ENCODE results near the gene CYP39A1.
"Not testable (repeated sequence)": the region's sequence is repeated elsewhere in the genome, so short reads cannot be mapped to it uniquely, and the experiment has no call there.

Gene CYP39A1

GRCh38 chr6:46648108-46648507, 4.5 kb downstream of the CYP39A1 start:
- H3K9ac ChIP-seq (ENCODE audit: low read depth, low read length); H3K36me3 ChIP-seq (ENCODE audit: control insufficient read depth, insufficient read depth, low read length); H3K4me1 ChIP-seq (ENCODE audit: control insufficient read depth, insufficient read depth, low read length); H3K27ac ChIP-seq (ENCODE audit: low read depth, low read length); H3K9me3 ChIP-seq (ENCODE audit: control insufficient read depth, insufficient read depth, low read length); H3K4me3 ChIP-seq (ENCODE audit: low read depth, low read length); H3K27me3 ChIP-seq (ENCODE audit: control insufficient read depth, insufficient read depth, low read length): not testable (repeated sequence)

DNA sequence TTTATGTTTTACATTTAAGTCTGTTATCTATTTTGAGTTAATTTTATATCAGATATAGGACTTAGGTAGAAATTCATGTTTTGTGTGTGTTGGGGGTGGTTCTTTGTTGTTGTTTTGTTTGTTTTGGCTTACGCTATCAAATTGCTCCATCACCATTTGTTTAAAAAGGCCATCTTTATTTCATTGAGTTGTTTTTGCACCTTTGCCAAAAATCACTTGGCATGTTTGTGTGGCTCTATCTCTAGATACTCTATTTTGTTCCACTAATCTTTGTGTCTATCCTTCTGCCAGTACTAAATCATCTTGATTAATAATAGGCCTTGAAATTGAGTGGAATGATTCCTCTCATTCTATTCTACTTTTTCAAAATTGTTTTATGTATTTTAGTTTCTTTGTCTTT, 7.4 kb downstream of the CYP39A1 start:
- peaks cover 3% of the 10 kb centered on the region; the same call in 1 of the 2 replicates for H3K4me1 ChIP-seq (ENCODE audit: control insufficient read depth, insufficient read depth, low read length)
- no peak overlapping the region for H3K27ac ChIP-seq (ENCODE audit: low read depth, low read length)

GRCh38 chr6:46642928-46643751, 9.5 kb downstream of the CYP39A1 start:
- no peak overlapping the region for H3K9ac ChIP-seq (ENCODE audit: low read depth, low read length)
- H3K36me3 ChIP-seq (ENCODE audit: control insufficient read depth, insufficient read depth, low read length): no peaks in the 10 kb centered on the region
- H3K27ac ChIP-seq (ENCODE audit: low read depth, low read length): no peak overlapping the region

More for the DNA sequence above, 7.4 kb downstream of the CYP39A1 start:
- Histone ChIP-seq H3K9ac (ENCODE audit: low read depth, low read length) (no peak overlapping the region), H3K27me3 (ENCODE audit: control insufficient read depth, insufficient read depth, low read length) (no peaks in the 10 kb centered on the region), H3K9me3 (ENCODE audit: control insufficient read depth, insufficient read depth, low read length) (no peaks in the 10 kb centered on the region), H3K36me3 (ENCODE audit: control insufficient read depth, insufficient read depth, low read length) (no peaks in the 10 kb centered on the region), H3K4me3 (ENCODE audit: low read depth, low read length) (no peak overlapping the region)

GRCh38 chr6:46638650-46639049, 14.0 kb downstream of the CYP39A1 start:
- Histone ChIP-seq H3K27me3 (ENCODE audit: control insufficient read depth, insufficient read depth, low read length) (no peaks in the 10 kb centered on the region), H3K4me1 (ENCODE audit: control insufficient read depth, insufficient read depth, low read length) (peaks cover 8% of the 10 kb centered on the region; the same call in 1 of the 2 replicates), H3K9ac (ENCODE audit: low read depth, low read length) (no peak overlapping the region), H3K36me3 (ENCODE audit: control insufficient read depth, insufficient read depth, low read length) (no peaks in the 10 kb centered on the region), H3K9me3 (ENCODE audit: control insufficient read depth, insufficient read depth, low read length) (no peaks in the 10 kb centered on the region), H3K4me3 (ENCODE audit: low read depth, low read length) (no peak overlapping the region), H3K27ac (ENCODE audit: low read depth, low read length) (no peak overlapping the region)

More at GRCh38 chr6:46642928-46643751, 9.5 kb downstream of the CYP39A1 start:
- peaks cover 8% of the 10 kb centered on the region; the same call in 1 of the 2 replicates for H3K4me1 ChIP-seq (ENCODE audit: control insufficient read depth, insufficient read depth, low read length)
- no peaks in the 10 kb centered on the region for H3K9me3 ChIP-seq (ENCODE audit: control insufficient read depth, insufficient read depth, low read length)
- no peaks in the 10 kb centered on the region for H3K27me3 ChIP-seq (ENCODE audit: control insufficient read depth, insufficient read depth, low read length)
- H3K4me3 ChIP-seq (ENCODE audit: low read depth, low read length): no peak overlapping the region

GRCh38 chr6:46637933-46638332, 14.7 kb downstream of the CYP39A1 start:
- Histone ChIP-seq H3K36me3 (ENCODE audit: control insufficient read depth, insufficient read depth, low read length) (no peaks in the 10 kb centered on the region), H3K9ac (ENCODE audit: low read depth, low read length) (no peak overlapping the region), H3K27ac (ENCODE audit: low read depth, low read length) (no peak overlapping the region), H3K4me3 (ENCODE audit: low read depth, low read length) (no peak overlapping the region), H3K9me3 (ENCODE audit: control insufficient read depth, insufficient read depth, low read length) (no peaks in the 10 kb centered on the region), H3K4me1 (ENCODE audit: control insufficient read depth, insufficient read depth, low read length) (peaks cover 8% of the 10 kb centered on the region; the same call in 1 of the 2 replicates), H3K27me3 (ENCODE audit: control insufficient read depth, insufficient read depth, low read length) (no peaks in the 10 kb centered on the region)

GRCh38 chr6:46637145-46637544, 15.5 kb downstream of the CYP39A1 start:
- Histone ChIP-seq H3K9ac (ENCODE audit: low read depth, low read length) (no peak overlapping the region), H3K9me3 (ENCODE audit: control insufficient read depth, insufficient read depth, low read length) (no peaks in the 10 kb centered on the region), H3K4me3 (ENCODE audit: low read depth, low read length) (no peak overlapping the region), H3K4me1 (ENCODE audit: control insufficient read depth, insufficient read depth, low read length) (peaks cover 8% of the 10 kb centered on the region; the same call in 1 of the 2 replicates), H3K27me3 (ENCODE audit: control insufficient read depth, insufficient read depth, low read length) (no peaks in the 10 kb centered on the region), H3K27ac (ENCODE audit: low read depth, low read length) (no peak overlapping the region), H3K36me3 (ENCODE audit: control insufficient read depth, insufficient read depth, low read length) (no peaks in the 10 kb centered on the region)

DNA sequence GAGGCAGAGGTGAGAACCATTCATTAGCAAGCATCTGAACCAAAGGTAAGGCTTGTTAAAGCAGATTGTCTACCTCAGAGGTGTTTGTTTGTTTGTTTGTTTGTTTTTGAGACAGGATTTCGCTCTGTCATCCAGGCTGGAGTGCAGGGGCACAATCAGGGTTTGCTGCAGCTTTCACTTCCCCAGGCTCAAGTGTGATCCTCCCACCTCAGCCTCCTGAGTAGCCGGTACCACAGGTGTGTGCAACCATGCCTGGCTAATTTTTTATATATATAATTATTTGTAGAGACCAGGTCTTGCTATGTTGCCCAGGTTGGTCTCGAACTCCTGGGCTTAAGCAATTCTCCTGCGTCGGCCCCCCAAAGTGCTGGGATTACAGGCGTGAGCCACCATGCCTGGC, 17.2 kb downstream of the CYP39A1 start:
- Histone ChIP-seq H3K4me1 (ENCODE audit: control insufficient read depth, insufficient read depth, low read length) (peaks cover 5% of the 10 kb centered on the region; the same call in 1 of the 2 replicates), H3K4me3 (ENCODE audit: low read depth, low read length) (no peak overlapping the region), H3K36me3 (ENCODE audit: control insufficient read depth, insufficient read depth, low read length) (no peaks in the 10 kb centered on the region), H3K27me3 (ENCODE audit: control insufficient read depth, insufficient read depth, low read length) (no peaks in the 10 kb centered on the region), H3K27ac (ENCODE audit: low read depth, low read length) (no peak overlapping the region), H3K9me3 (ENCODE audit: control insufficient read depth, insufficient read depth, low read length) (no peaks in the 10 kb centered on the region), H3K9ac (ENCODE audit: low read depth, low read length) (no peak overlapping the region)

DNA sequence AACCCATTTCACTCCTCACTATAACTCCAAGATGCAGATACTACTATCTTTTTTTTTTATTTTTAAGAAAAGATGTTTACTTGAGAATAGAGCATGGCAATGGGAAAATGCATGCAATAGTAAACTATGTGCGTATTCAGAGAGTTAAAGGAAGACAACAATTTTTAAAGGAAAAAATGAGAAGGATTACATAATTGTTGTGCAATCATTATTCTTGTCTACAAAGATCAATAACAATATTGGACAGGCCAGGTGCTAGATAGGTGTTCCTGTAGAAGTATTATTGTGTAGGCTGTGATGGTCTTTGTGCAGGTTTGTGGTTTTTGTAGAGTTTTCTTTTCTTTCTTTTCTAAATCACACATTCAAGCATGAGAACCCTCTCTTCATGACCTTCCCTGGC, 20.6 kb downstream of the CYP39A1 start:
- Histone ChIP-seq H3K4me3 (ENCODE audit: low read depth, low read length) (no peak overlapping the region), H3K4me1 (ENCODE audit: control insufficient read depth, insufficient read depth, low read length) (no peaks in the 10 kb centered on the region), H3K9ac (ENCODE audit: low read depth, low read length) (no peak overlapping the region), H3K27ac (ENCODE audit: low read depth, low read length) (no peak overlapping the region), H3K36me3 (ENCODE audit: control insufficient read depth, insufficient read depth, low read length) (no peaks in the 10 kb centered on the region), H3K27me3 (ENCODE audit: control insufficient read depth, insufficient read depth, low read length) (no peaks in the 10 kb centered on the region), H3K9me3 (ENCODE audit: control insufficient read depth, insufficient read depth, low read length) (no peaks in the 10 kb centered on the region)

DNA sequence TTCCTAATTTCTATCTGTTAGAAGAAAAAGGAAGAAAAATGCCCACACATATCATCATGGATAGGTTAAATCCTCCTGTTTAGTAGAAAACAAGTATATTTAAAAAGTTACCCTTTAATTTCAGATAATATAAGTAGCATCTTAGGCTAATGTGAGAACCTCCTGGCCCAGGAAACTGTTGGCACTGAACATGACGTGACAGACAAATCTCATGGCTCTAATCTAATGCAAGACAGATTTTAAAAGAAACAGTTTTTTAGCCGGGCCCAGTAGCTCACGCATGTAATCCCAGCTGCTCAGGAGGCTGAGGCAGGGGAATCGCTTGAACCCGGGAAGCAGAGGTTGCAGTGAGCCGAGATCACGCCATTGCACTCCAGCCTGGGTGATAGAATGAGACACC, 22.9 kb downstream of the CYP39A1 start:
- H3K4me1 ChIP-seq (ENCODE audit: control insufficient read depth, insufficient read depth, low read length): no peaks in the 10 kb centered on the region
- no peak overlapping the region for H3K9ac ChIP-seq (ENCODE audit: low read depth, low read length)
- H3K4me3 ChIP-seq (ENCODE audit: low read depth, low read length): no peak overlapping the region
- no peak overlapping the region for H3K27ac ChIP-seq (ENCODE audit: low read depth, low read length)
- no peaks in the 10 kb centered on the region for H3K27me3 ChIP-seq (ENCODE audit: control insufficient read depth, insufficient read depth, low read length)
- no peaks in the 10 kb centered on the region for H3K36me3 ChIP-seq (ENCODE audit: control insufficient read depth, insufficient read depth, low read length)
- H3K9me3 ChIP-seq (ENCODE audit: control insufficient read depth, insufficient read depth, low read length): no peaks in the 10 kb centered on the region

DNA sequence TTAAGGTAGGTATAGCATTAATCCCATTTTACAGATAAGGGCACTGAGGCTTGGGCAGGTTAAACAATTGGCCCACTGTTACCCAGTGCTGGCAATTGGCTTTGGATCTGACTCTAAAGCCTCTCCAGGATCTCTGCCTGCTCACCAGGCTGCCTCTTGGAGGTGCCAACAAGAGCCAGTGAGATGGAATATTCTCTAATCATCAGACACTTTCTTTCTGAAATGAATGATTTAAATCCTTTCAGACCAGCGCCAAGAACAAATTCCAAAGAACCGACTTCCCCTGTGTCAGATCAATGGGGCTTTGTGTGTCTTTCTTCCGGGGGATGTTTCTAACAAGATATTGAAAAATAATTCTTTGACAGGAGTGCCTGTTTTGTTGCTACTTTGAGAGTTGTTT, 23.6 kb downstream of the CYP39A1 start:
- no peak overlapping the region for H3K9ac ChIP-seq (ENCODE audit: low read depth, low read length)
- no peaks in the 10 kb centered on the region for H3K36me3 ChIP-seq (ENCODE audit: control insufficient read depth, insufficient read depth, low read length)
- H3K27me3 ChIP-seq (ENCODE audit: control insufficient read depth, insufficient read depth, low read length): no peaks in the 10 kb centered on the region
- no peak overlapping the region for H3K4me3 ChIP-seq (ENCODE audit: low read depth, low read length)
- no peaks in the 10 kb centered on the region for H3K9me3 ChIP-seq (ENCODE audit: control insufficient read depth, insufficient read depth, low read length)
- no peak overlapping the region for H3K27ac ChIP-seq (ENCODE audit: low read depth, low read length)
- no peaks in the 10 kb centered on the region for H3K4me1 ChIP-seq (ENCODE audit: control insufficient read depth, insufficient read depth, low read length)

DNA sequence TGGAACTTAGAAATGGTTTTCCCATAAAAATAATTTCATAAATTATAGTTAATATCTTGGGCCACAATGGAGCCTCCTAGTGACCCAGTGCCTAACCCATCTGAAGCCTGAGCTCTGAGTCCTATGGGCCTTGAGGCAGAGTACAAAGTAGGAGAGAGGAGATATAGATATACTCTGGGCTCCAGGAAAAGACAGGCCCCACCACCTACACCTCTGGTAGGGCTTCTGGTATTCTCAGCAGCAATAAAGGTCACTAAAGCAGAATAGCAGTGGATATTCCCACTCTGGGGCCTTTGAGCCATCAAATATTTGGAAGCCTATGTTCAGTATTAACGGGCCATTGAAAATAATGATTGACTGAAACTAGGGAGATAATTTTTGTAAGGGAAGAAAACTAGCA, 24.1 kb downstream of the CYP39A1 start:
- Histone ChIP-seq H3K27ac (ENCODE audit: low read depth, low read length) (no peak overlapping the region), H3K27me3 (ENCODE audit: control insufficient read depth, insufficient read depth, low read length) (no peaks in the 10 kb centered on the region), H3K4me3 (ENCODE audit: low read depth, low read length) (no peak overlapping the region), H3K4me1 (ENCODE audit: control insufficient read depth, insufficient read depth, low read length) (no peaks in the 10 kb centered on the region), H3K9me3 (ENCODE audit: control insufficient read depth, insufficient read depth, low read length) (no peaks in the 10 kb centered on the region), H3K36me3 (ENCODE audit: control insufficient read depth, insufficient read depth, low read length) (no peaks in the 10 kb centered on the region), H3K9ac (ENCODE audit: low read depth, low read length) (no peak overlapping the region)
